HCT116 (cell line): ENCODE measurements around the gene COL23A1. TPM values are rescaled to one million over a fixed set of nuclear protein-coding genes. Genes with fewer than 3 reads are reported as not detected.

ENCODE experiments used
- ATAC-seq: fragments of 200-7000 bp; cut with Tn5 transposase; 2 replicates; pipeline ENCODE4 v1.9.1; 2020; ENCODE audit warnings: mild to moderate bottlenecking, moderate library complexity
- BruUV-seq: library from RNA; stranded (reverse); fragments of 400-500 nt; replicated peaks from 2 replicates; lab custom pipeline; 2021; lab: Mats Ljungman, UMichigan
- CTCF ChIA-PET: fragments of 300-600 bp; sonication (Branson Sonifier 250); formaldehyde crosslinking; loops from one replicate; lab custom pipeline; 2021; ENCODE audit warnings: antibody characterized with exemption; lab: Charles Lee
- POLR2A ChIA-PET: fragments of 300-600, 350-600 bp; sonication (Branson Sonifier 250); formaldehyde crosslinking; loops from one replicate; lab custom pipeline; 2021; ENCODE audit warnings: antibody characterized with exemption; lab: Charles Lee
- RAD21 ChIA-PET, 2 experiments: fragments of 300-600 bp; sonication (Branson Sonifier 250); formaldehyde crosslinking; loops; one replicate each; lab custom pipeline; 2023; ENCODE audit warnings: low total read pairs in 2 of 2; ENCODE audit not compliant: uncharacterized antibody in 2 of 2, unreplicated experiment in 2 of 2, low non-redundant PET in 1 of 2; lab: Charles Lee
- DNase-seq: peaks from one replicate; pipeline ENCODE4 v3.0.0-alpha.2; 2010; ENCODE audit warnings: low read depth, low spot score
- H2AFZ ChIP-seq: fragments of 200-600 bp; shearing (Covaris generic), sonication (generic); 2 replicates; pipeline ENCODE4 v1.6.1; 2017; ENCODE audit warnings: low read depth, mixed run types, mixed read lengths, antibody characterized with exemption, low read length; ENCODE audit not compliant: poor library complexity, severe bottlenecking
- H3K27ac ChIP-seq: 2 replicates; pipeline ENCODE4 v1.5.1; 2012; ENCODE audit warnings: low read depth, low read length
- H3K27me3 ChIP-seq: fragments of 200-600 bp; sonication (generic); 2 replicates; pipeline ENCODE4 v1.6.1; 2016; ENCODE audit warnings: mixed run types, low read length, mixed read lengths; ENCODE audit not compliant: insufficient read depth
- H3K36me3 ChIP-seq, 2 experiments: fragments of 200-500 bp in 1 of 2; fragments of 200-600 bp in 1 of 2; sonication (Bioruptor generic) in 1 of 2; sonication (generic) in 1 of 2; 2 replicates each; pipeline versions ENCODE4 v1.5.1 to v1.6.1; 2014 to 2016; ENCODE audit warnings: low read length in 2 of 2, inconsistent platforms in 1 of 2, mixed read lengths in 1 of 2, mixed run types in 1 of 2; ENCODE audit not compliant: insufficient read depth in 2 of 2, control insufficient read depth in 1 of 2
- H3K4me1 ChIP-seq, 2 experiments: fragments of 200-600 bp in 1 of 2; sonication (generic) in 1 of 2; 2 replicates each; pipeline versions ENCODE4 v1.5.1 to v1.6.1; 2012 to 2017; ENCODE audit warnings: low read length in 2 of 2, inconsistent platforms in 1 of 2, mild to moderate bottlenecking in 1 of 2, mixed read lengths in 1 of 2, mixed run types in 1 of 2, moderate library complexity in 1 of 2; ENCODE audit not compliant: insufficient read depth in 2 of 2, control insufficient read depth in 1 of 2
- H3K4me2 ChIP-seq: fragments of 200-600 bp; sonication (generic); 2 replicates; pipeline ENCODE4 v1.6.1; 2017; ENCODE audit warnings: mixed run types, low read length, mixed read lengths
- H3K4me3 ChIP-seq, 2 experiments: fragments of 200-600 bp in 1 of 2; sonication (generic) in 1 of 2; replicated peaks in 1 of 2; 2 replicates each; pipeline ENCODE4 v1.5.1; 2011 to 2016; ENCODE audit warnings: low read length in 2 of 2, control low read depth in 1 of 2, low read depth in 1 of 2, mild to moderate bottlenecking in 1 of 2, mixed read lengths in 1 of 2, mixed run types in 1 of 2
- H3K79me2 ChIP-seq: fragments of 200-600 bp; sonication (generic); 2 replicates; pipeline ENCODE4 v1.6.1; 2017; ENCODE audit warnings: mild to moderate bottlenecking, mixed run types, low read length, moderate library complexity, mixed read lengths; ENCODE audit not compliant: insufficient read depth
- H3K9ac ChIP-seq: fragments of 200-600 bp; sonication (generic); 2 replicates; pipeline ENCODE4 v1.6.1; 2016; ENCODE audit warnings: low read length, mixed read lengths
- H3K9me2 ChIP-seq: fragments of 200-600 bp; sonication (generic), shearing (Covaris generic); 2 replicates; pipeline ENCODE4 v1.6.1; 2017; ENCODE audit warnings: mixed run types, mild to moderate bottlenecking, moderate library complexity; ENCODE audit not compliant: insufficient read depth
- H3K9me3 ChIP-seq, 2 experiments: fragments of 200-500 bp in 1 of 2; fragments of 200-600 bp in 1 of 2; sonication (Bioruptor generic) in 1 of 2; sonication (generic) in 1 of 2; 2 replicates each; pipeline ENCODE4 v1.6.1; 2014 to 2017; ENCODE audit warnings: low read length in 2 of 2, mixed read lengths in 2 of 2, inconsistent platforms in 1 of 2, low read depth in 1 of 2, mild to moderate bottlenecking in 1 of 2, mixed run types in 1 of 2, moderate library complexity in 1 of 2; ENCODE audit not compliant: control insufficient read depth in 1 of 2, insufficient read depth in 1 of 2
- H4K20me1 ChIP-seq: fragments of 200-600 bp; sonication (generic), shearing (Covaris generic); 2 replicates; pipeline ENCODE4 v1.6.1; 2017; ENCODE audit warnings: mixed run types, mild to moderate bottlenecking, moderate library complexity; ENCODE audit not compliant: insufficient read depth
- CTCF ChIP-seq, 3 experiments: fragments of 200-600 bp in 1 of 3; sonication (generic) in 1 of 3; IDR thresholded peaks in 2 of 3; conservative IDR thresholded peaks in 1 of 3; 2 replicates each; pipeline ENCODE4 v1.5.1; 2012 to 2017; ENCODE audit warnings: low read depth in 2 of 3, low read length in 2 of 3, antibody characterized with exemption in 1 of 3, borderline replicate concordance in 1 of 3, control low read depth in 1 of 3, mild to moderate bottlenecking in 1 of 3, mixed read lengths in 1 of 3, mixed run types in 1 of 3, moderate library complexity in 1 of 3; ENCODE audit not compliant: insufficient read depth in 1 of 3
- SIN3A ChIP-seq: IDR thresholded peaks from 2 replicates; pipeline ENCODE4 v1.6.1; 2012; ENCODE audit warnings: low read depth
- SP1 ChIP-seq: IDR thresholded peaks from 2 replicates; pipeline ENCODE4 v1.6.1; 2012; ENCODE audit warnings: low read depth
- ZBTB33 ChIP-seq: IDR thresholded peaks from 2 replicates; pipeline ENCODE4 v1.6.1; 2011; ENCODE audit warnings: mild to moderate bottlenecking, low read length, moderate library complexity; ENCODE audit not compliant: insufficient replicate concordance; ENCODE audit errors: extremely low read depth
- intact Hi-C: fragments of 100-400 bp; cut with micrococcal nuclease; formaldehyde crosslinking; loops from 2 replicates; pipeline ENCODE4 v1.10.0; 2022
- total RNA-seq: library from RNA; stranded (reverse); gene quantifications from one replicate; pipeline ENCODE4 v1.2.1, GENCODE V29; 2021; ENCODE audit not compliant: unreplicated experiment
- TF ChIP-seq, protein P1 (sequence below): IDR thresholded peaks from 2 replicates; pipeline ENCODE4 v1.6.1; 2012

COL23A1 gene
- total RNA-seq, 1 experiment from 2014 or later: not detected

GRCh38 chr5:178298283-178298807, 291.8 kb downstream of the COL23A1 start:
- Histone ChIP-seq H3K9me2 (no peaks in the 10 kb centered on the region), H3K4me2 (no peak overlapping the region), H3K4me3 (no peak overlapping the region), H3K9ac (no peak overlapping the region), H3K27me3 (peaks cover 2% of the 10 kb centered on the region; the same call in 1 of the 2 replicates), H3K79me2 (no peaks in the 10 kb centered on the region), H4K20me1 (no peaks in the 10 kb centered on the region), H3K9me3 (no peaks in the 10 kb centered on the region), H3K36me3 (no peaks in the 10 kb centered on the region), H2AFZ (no peak overlapping the region), H3K4me1 (no peaks in the 10 kb centered on the region), H3K27ac (no peak overlapping the region)
- ChIA-PET CTCF (no interaction called here), RAD21 (no interaction called here), POLR2A (no interaction called here)
- intact Hi-C loops: no loop called here
- ATAC-seq (no peak), DNase-seq (no peak)
- no TSS peak for BruUV-seq
- TF ChIP-seq, protein P1, sequence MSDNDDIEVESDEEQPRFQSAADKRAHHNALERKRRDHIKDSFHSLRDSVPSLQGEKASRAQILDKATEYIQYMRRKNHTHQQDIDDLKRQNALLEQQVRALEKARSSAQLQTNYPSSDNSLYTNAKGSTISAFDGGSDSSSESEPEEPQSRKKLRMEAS: no peak
- no peak for TF ChIP-seq SP1
- TF ChIP-seq SIN3A: no peak
- TF ChIP-seq CTCF (IDR thresholded peaks at IDR 0.05 in 2 of 3, conservative IDR thresholded peaks at IDR 0.05 in 1 of 3; ENCODE audit: borderline replicate concordance in 1 of 3, insufficient read depth in 1 of 3, low read depth in 2 of 3, low read length in 2 of 3): no peak
- no peak for TF ChIP-seq ZBTB33
